Cardiac fibroblast (primary cell): ENCODE data around the gene OR52A1.

Source experiments
- DNase-seq, 2 donors: peaks; one replicate each; pipeline versions ENCODE4 v3.0.0 to v3.0.0-alpha.2; 2010; ENCODE audit warnings: low read depth in 2 of 2
- H3K4me3 ChIP-seq, 2 donors: replicated peaks in 1 of 2; 1 replicate in 1 of 2; 2 replicates in 1 of 2; pipeline ENCODE4 v1.5.1; 2011; ENCODE audit warnings: low read depth in 2 of 2, low read length in 2 of 2, mild to moderate bottlenecking in 2 of 2, moderate library complexity in 1 of 2
- CTCF ChIP-seq: IDR thresholded peaks from one replicate; pipeline ENCODE4 v1.5.1; 2011; ENCODE audit warnings: low read depth, mild to moderate bottlenecking, low read length, inconsistent platforms

Gene OR52A1

GRCh38 chr11:5131584-5132335 is 22.8 kb downstream of the OR52A1 start:
- no peak for TF ChIP-seq CTCF
- no peak overlapping the region for H3K4me3 ChIP-seq
- DNase-seq, result no peak

- TF ChIP-seq CTCF, result no peak
- no peak overlapping the region for H3K4me3 ChIP-seq
- DNase-seq, result peak; percentile 3 to 15
These were observed 25.1 kb downstream of the OR52A1 start for GRCh38 chr11:5129457-5129877.

GRCh38 chr11:5124891-5125620 is 29.5 kb downstream of the OR52A1 start:
- H3K4me3 ChIP-seq, result no peak overlapping the region
- DNase-seq, result no peak
- TF ChIP-seq CTCF, result no peak

- no peak overlapping the region for H3K4me3 ChIP-seq
- DNase-seq, result peak; percentile 84 to 87
- peak; percentile 77 for TF ChIP-seq CTCF
These were observed 30.6 kb downstream of the OR52A1 start for GRCh38 chr11:5123802-5124521.

- no peak overlapping the region for H3K4me3 ChIP-seq
- DNase-seq, result no peak
- TF ChIP-seq CTCF, result no peak
These were observed 35.7 kb downstream of the OR52A1 start for GRCh38 chr11:5118893-5119292.

GRCh38 chr11:5117588-5117987 is 37.0 kb downstream of the OR52A1 start:
- no peak for DNase-seq
- H3K4me3 ChIP-seq, result no peak overlapping the region
- no peak for TF ChIP-seq CTCF
